Psoas muscle (tissue), 8 donors: ENCODE data around the gene CHST4. TPM values are rescaled to one million over a fixed set of nuclear protein-coding genes. Genes with fewer than 3 reads are reported as not detected.

ENCODE experiments used
- ATAC-seq, 4 donors: fragments of 200-7000 bp; cut with Tn5 transposase; one replicate each; pipeline ENCODE4 v1.9.1; 2020; ENCODE audit warnings: moderate library complexity in 3 of 4, mild to moderate bottlenecking in 2 of 4
- DNase-seq, 2 donors: peaks; one replicate each; pipeline ENCODE4 v3.0.0-alpha.2; 2020
- H3K27ac ChIP-seq: fragments of 200-600 bp; one replicate; pipeline ENCODE4 v1.8.0; 2022
- H3K27me3 ChIP-seq, 3 donors: fragments of 200-600 bp in 1 of 3; one replicate each; pipeline versions ENCODE4 v1.6.1 to v1.8.0; 2013 to 2022; ENCODE audit warnings: low read length in 2 of 3, mild to moderate bottlenecking in 2 of 3, moderate library complexity in 1 of 3; ENCODE audit not compliant: insufficient read depth in 3 of 3
- H3K36me3 ChIP-seq, 2 donors: fragments of 200-600 bp in 1 of 2; one replicate each; pipeline versions ENCODE4 v1.6.1 to v1.8.0; 2013 to 2022; ENCODE audit warnings: low read depth in 1 of 2, mild to moderate bottlenecking in 1 of 2, moderate library complexity in 1 of 2; ENCODE audit not compliant: insufficient read depth in 1 of 2
- H3K4me1 ChIP-seq: fragments of 200-600 bp; one replicate; pipeline ENCODE4 v1.8.0; 2022
- H3K4me3 ChIP-seq: fragments of 200-600 bp; one replicate; pipeline ENCODE4 v1.8.0; 2022; ENCODE audit warnings: mild to moderate bottlenecking
- H3K9me3 ChIP-seq: fragments of 200-600 bp; one replicate; pipeline ENCODE4 v1.8.0; 2022
- WGBS, 3 donors: extraction: QIAGEN DNeasy Blood & Tissue Kit; methylation state at CpG; one replicate each; pipeline versions ENCODE4 v1.1.6 to v1.1.7; 2013; 5-methylcytosine and 5-hydroxymethylcytosine counted together
- intact Hi-C, 2 donors: fragments of 100-400 bp; cut with DNase I; formaldehyde crosslinking; loops; one replicate each; pipeline versions ENCODE4 v1.11.0 to v1.14.2; 2022
- polyA plus RNA-seq, 3 donors: library from polyadenylated mRNA; stranded (reverse); fragments of 200-250 nt; gene quantifications; one replicate each; pipeline ENCODE4 v1.2.3, GENCODE V29; 2013
- total RNA-seq, 4 donors: library from RNA; stranded (reverse); fragmentation: NEBNext Ultra II Directional in 2 of 4; extraction: Animal tissue kit (Norgen Biotek cat#: 25700) in 2 of 4; gene quantifications; one replicate each; pipeline versions ENCODE4 v1.2.1 to v1.2.4, GENCODE V29; 2021 to 2023
- TF ChIP-seq, protein P1 (sequence below): fragments of 200-600 bp; IDR thresholded peaks from one replicate; pipeline ENCODE4 v1.8.0; 2022; ENCODE audit warnings: antibody characterized with exemption
- donor health status: healthy with polysubstance abuse.
- donor health status: DM: no; HTN: no; CAD: no; lungs with moderate emphysema.
- donor health status: Bipolar disorder and iron deficiency.
- donor health status: healthy.
- donor health status: DM: yes; HTN: yes; CAD: no.
- donor health status: DM: no; HTN: no; CAD: no.
- donor health status: DM: no; HTN: no; CAD: no.
- donor health status: DM: yes; HTN: yes; CAD: no.

CHST4 gene
- total and polyA plus RNA-seq, 7 donors, result not detected

DNA sequence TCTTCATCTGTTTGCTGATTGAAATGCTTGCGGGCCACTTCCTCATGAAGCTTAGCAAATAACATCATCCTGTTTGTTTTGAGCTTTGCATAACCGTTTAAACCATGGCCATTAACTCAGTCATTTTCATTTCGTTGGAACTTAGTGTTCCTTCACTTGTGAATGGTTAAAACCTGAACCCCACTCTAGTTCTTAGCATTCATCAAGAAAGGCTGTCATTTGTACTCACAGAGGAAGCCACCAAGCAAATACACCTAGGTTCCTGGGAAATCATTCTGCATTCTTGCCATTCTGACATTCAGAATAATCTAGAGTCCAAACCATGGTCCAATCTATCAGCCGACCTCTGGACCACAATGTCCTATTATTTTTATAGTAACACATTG, 59.1 kb downstream of the CHST4 start:
- no peak overlapping the region for H3K4me3 ChIP-seq
- ATAC-seq, result no peak
- intact Hi-C loops, result no loop called here

More for the DNA sequence above, 59.1 kb downstream of the CHST4 start:
- Histone ChIP-seq H3K27ac (no peak overlapping the region), H3K9me3 (no peaks in the 10 kb centered on the region), H3K4me1 (no peaks in the 10 kb centered on the region), H3K27me3 (peaks cover 0 to 4% (median 0%) of the 10 kb centered on the region in 3 donors), H3K36me3 (no peaks in the 10 kb centered on the region)
- WGBS, 3 donors, result 54 to 60% (median 58%) methylated on average over 4 of the region's 4 CpGs
- TF ChIP-seq, protein P1, sequence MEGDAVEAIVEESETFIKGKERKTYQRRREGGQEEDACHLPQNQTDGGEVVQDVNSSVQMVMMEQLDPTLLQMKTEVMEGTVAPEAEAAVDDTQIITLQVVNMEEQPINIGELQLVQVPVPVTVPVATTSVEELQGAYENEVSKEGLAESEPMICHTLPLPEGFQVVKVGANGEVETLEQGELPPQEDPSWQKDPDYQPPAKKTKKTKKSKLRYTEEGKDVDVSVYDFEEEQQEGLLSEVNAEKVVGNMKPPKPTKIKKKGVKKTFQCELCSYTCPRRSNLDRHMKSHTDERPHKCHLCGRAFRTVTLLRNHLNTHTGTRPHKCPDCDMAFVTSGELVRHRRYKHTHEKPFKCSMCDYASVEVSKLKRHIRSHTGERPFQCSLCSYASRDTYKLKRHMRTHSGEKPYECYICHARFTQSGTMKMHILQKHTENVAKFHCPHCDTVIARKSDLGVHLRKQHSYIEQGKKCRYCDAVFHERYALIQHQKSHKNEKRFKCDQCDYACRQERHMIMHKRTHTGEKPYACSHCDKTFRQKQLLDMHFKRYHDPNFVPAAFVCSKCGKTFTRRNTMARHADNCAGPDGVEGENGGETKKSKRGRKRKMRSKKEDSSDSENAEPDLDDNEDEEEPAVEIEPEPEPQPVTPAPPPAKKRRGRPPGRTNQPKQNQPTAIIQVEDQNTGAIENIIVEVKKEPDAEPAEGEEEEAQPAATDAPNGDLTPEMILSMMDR, result no peak
- no peak for DNase-seq

Other genes starting within 250 kb of the CHST4 start
- 10 to 100 TPM in 2 of 4 donors, 1 to 10 TPM in 2; 8.4 to 12.8 (median 9.7) TPM for gene CMTR2, start 237.0 kb upstream of the CHST4 start, total RNA-seq
- 10 to 100 TPM in 1 of 3 donors, 1 to 10 TPM in 2; 4.3 to 15.8 (median 9.1) TPM for gene CMTR2, start 237.0 kb upstream of the CHST4 start, polyA plus RNA-seq
- under 1 TPM in 2 of 4 donors, not detected in 2; 0.34 to 0.50 TPM for gene CALB2, start 167.7 kb upstream of the CHST4 start, total RNA-seq
- gene CALB2, start 167.7 kb upstream of the CHST4 start, polyA plus RNA-seq, result under 1 TPM; 0.16 to 0.61 (median 0.52) TPM
- gene TLE7, start 84.4 kb upstream of the CHST4 start, total RNA-seq, result not detected
- gene TLE7, start 84.4 kb upstream of the CHST4 start, polyA plus RNA-seq, result not detected
- gene ZNF23, start 64.2 kb upstream of the CHST4 start, total RNA-seq, result 1 to 10 TPM; 3.8 to 7.2 (median 5.4) TPM
- 1 to 10 TPM; 4.8 to 9.3 (median 6.1) TPM for gene ZNF23, start 64.2 kb upstream of the CHST4 start, polyA plus RNA-seq
- 1 to 10 TPM; 1.2 to 2.2 (median 1.7) TPM for gene ZNF19, start 37.1 kb upstream of the CHST4 start, total RNA-seq
- gene ZNF19, start 37.1 kb upstream of the CHST4 start, polyA plus RNA-seq, result 1 to 10 TPM in 2 of 3 donors, under 1 TPM in 1; 0.92 to 1.2 (median 1.2) TPM
- gene TAT, start 50.7 kb downstream of the CHST4 start, total RNA-seq, result under 1 TPM in 2 of 4 donors, not detected in 2; 0.17 to 0.26 TPM
- gene TAT, start 50.7 kb downstream of the CHST4 start, polyA plus RNA-seq, result not detected
- gene MARVELD3, start 99.8 kb downstream of the CHST4 start, total RNA-seq, result not detected
- gene MARVELD3, start 99.8 kb downstream of the CHST4 start, polyA plus RNA-seq, result under 1 TPM in 2 of 3 donors, not detected in 1; 0.01 to 0.10 TPM
- 1 to 10 TPM; 3.7 to 5.2 (median 4.3) TPM for gene PHLPP2, start 198.3 kb downstream of the CHST4 start, total RNA-seq
- gene PHLPP2, start 198.3 kb downstream of the CHST4 start, polyA plus RNA-seq, result 1 to 10 TPM in 2 of 3 donors, under 1 TPM in 1; 0.96 to 2.9 (median 1.0) TPM